ENCODE results near the gene RPS10. TPM values are rescaled to one million over a fixed set of nuclear protein-coding genes. Genes with fewer than 3 reads are reported as not detected.

Gene RPS10
- polyA plus RNA-seq, 1 donor from 2014 or later, result 3,258 TPM

DNA sequence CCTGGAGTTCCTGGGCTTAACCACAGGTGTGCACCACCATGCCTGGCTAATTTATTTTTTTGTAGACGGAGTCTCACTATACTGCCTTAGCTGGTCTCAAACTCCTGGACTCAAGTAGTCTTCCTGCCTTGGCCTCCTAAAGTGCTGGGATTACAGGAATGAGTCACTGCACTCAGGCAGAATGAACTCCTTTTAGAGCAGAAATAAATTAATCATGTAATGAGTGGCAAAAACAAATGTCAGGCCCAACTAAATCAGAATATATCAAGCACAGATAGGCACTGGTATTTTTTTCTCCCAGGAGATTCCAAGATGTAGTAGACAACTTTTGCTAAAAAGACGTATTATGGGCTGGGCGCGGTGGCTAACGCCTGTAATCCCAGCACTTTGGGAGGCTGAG, 2.6 kb downstream of the RPS10 start:
- Histone ChIP-seq H3K9me2 (ENCODE audit: insufficient read depth, low read length) (no peaks in the 10 kb centered on the region), H3K27me3 (ENCODE audit: insufficient read depth, low read depth, low read length) (no peaks in the 10 kb centered on the region), H2AFZ (ENCODE audit: low read depth, low read length) (no peak overlapping the region), H3K4me3 (ENCODE audit: low read length) (no peak overlapping the region), H3F3A (ENCODE audit: insufficient read depth, low read length, poor library complexity, severe bottlenecking) (no peaks in the 10 kb centered on the region), H3K36me3 (ENCODE audit: insufficient read depth, low read length) (no peaks in the 10 kb centered on the region), H3K27ac (ENCODE audit: low read length) (no peak overlapping the region), H3K9me3 (ENCODE audit: low read length) (no peaks in the 10 kb centered on the region), H3K9ac (ENCODE audit: low read length) (no peak overlapping the region), H3K79me2 (replicated peaks; ENCODE audit: insufficient read depth, low read length) (peaks cover 3% of the 10 kb centered on the region), H4K20me1 (ENCODE audit: insufficient read depth) (no peaks in the 10 kb centered on the region), H3K4me2 (ENCODE audit: low read length) (no peak overlapping the region)
- TF ChIP-seq EZH2 (IDR thresholded peaks at IDR 0.05; ENCODE audit: borderline replicate concordance, insufficient read depth, low read length, poor library complexity, severe bottlenecking) (no peak), SMC3 (conservative IDR thresholded peaks at IDR 0.05; ENCODE audit: poor library complexity) (no peak), POLR2AphosphoS5 (IDR thresholded peaks at IDR 0.05) (no peak), TAF1 (IDR thresholded peaks at IDR 0.05; ENCODE audit: low read depth) (no peak), RAD21 (conservative IDR thresholded peaks at IDR 0.05) (no peak), EP300 (conservative IDR thresholded peaks at IDR 0.05; ENCODE audit: poor library complexity, severe bottlenecking) (no peak), MXI1 (conservative IDR thresholded peaks at IDR 0.05; ENCODE audit: poor library complexity, severe bottlenecking) (no peak)
- TF ChIP-seq, protein P1, sequence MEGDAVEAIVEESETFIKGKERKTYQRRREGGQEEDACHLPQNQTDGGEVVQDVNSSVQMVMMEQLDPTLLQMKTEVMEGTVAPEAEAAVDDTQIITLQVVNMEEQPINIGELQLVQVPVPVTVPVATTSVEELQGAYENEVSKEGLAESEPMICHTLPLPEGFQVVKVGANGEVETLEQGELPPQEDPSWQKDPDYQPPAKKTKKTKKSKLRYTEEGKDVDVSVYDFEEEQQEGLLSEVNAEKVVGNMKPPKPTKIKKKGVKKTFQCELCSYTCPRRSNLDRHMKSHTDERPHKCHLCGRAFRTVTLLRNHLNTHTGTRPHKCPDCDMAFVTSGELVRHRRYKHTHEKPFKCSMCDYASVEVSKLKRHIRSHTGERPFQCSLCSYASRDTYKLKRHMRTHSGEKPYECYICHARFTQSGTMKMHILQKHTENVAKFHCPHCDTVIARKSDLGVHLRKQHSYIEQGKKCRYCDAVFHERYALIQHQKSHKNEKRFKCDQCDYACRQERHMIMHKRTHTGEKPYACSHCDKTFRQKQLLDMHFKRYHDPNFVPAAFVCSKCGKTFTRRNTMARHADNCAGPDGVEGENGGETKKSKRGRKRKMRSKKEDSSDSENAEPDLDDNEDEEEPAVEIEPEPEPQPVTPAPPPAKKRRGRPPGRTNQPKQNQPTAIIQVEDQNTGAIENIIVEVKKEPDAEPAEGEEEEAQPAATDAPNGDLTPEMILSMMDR (IDR thresholded peaks at IDR 0.05; ENCODE audit: poor library complexity, severe bottlenecking), result no peak
- TF ChIP-seq, protein P2, sequence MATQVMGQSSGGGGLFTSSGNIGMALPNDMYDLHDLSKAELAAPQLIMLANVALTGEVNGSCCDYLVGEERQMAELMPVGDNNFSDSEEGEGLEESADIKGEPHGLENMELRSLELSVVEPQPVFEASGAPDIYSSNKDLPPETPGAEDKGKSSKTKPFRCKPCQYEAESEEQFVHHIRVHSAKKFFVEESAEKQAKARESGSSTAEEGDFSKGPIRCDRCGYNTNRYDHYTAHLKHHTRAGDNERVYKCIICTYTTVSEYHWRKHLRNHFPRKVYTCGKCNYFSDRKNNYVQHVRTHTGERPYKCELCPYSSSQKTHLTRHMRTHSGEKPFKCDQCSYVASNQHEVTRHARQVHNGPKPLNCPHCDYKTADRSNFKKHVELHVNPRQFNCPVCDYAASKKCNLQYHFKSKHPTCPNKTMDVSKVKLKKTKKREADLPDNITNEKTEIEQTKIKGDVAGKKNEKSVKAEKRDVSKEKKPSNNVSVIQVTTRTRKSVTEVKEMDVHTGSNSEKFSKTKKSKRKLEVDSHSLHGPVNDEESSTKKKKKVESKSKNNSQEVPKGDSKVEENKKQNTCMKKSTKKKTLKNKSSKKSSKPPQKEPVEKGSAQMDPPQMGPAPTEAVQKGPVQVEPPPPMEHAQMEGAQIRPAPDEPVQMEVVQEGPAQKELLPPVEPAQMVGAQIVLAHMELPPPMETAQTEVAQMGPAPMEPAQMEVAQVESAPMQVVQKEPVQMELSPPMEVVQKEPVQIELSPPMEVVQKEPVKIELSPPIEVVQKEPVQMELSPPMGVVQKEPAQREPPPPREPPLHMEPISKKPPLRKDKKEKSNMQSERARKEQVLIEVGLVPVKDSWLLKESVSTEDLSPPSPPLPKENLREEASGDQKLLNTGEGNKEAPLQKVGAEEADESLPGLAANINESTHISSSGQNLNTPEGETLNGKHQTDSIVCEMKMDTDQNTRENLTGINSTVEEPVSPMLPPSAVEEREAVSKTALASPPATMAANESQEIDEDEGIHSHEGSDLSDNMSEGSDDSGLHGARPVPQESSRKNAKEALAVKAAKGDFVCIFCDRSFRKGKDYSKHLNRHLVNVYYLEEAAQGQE (IDR thresholded peaks at IDR 0.05; ENCODE audit: borderline replicate concordance), result no peak

DNA sequence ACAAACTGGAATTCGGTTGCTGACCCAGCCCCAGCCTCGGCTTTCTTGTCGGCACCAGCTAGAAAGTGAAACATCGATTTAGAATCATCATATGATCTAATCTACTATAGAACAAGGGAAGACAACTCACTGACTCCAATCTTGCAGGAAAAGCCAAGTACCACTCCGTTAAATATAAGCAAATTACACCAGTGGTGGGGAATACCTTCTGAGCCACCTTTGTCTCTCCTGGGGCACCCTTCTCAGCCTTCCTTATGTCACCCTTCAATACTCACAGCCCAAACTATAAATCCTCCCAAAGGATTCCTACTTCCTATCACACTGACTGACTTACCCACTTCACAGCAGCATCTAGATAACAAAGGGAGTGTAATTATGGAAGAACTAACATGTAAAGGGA, 7.5 kb downstream of the RPS10 start:
- H3K36me3 ChIP-seq (ENCODE audit: insufficient read depth, low read length), result peaks cover 8% of the 10 kb centered on the region
- no peak overlapping the region for H3K9ac ChIP-seq (ENCODE audit: low read length)
- no peaks in the 10 kb centered on the region for H3K79me2 ChIP-seq (replicated peaks; ENCODE audit: insufficient read depth, low read length)
- H3K4me2 ChIP-seq (ENCODE audit: low read length), result no peak overlapping the region
- no peaks in the 10 kb centered on the region for H3K9me3 ChIP-seq (ENCODE audit: low read length)
- TF ChIP-seq, protein P2 (IDR thresholded peaks at IDR 0.05; ENCODE audit: borderline replicate concordance), result no peak
- no peaks in the 10 kb centered on the region for H3K27me3 ChIP-seq (ENCODE audit: insufficient read depth, low read depth, low read length)
- no peak overlapping the region for H3K4me3 ChIP-seq (ENCODE audit: low read length)
- no peak overlapping the region for H3K27ac ChIP-seq (ENCODE audit: low read length)
- no peaks in the 10 kb centered on the region for H4K20me1 ChIP-seq (ENCODE audit: insufficient read depth)
- H3K9me2 ChIP-seq (ENCODE audit: insufficient read depth, low read length), result no peaks in the 10 kb centered on the region
- H3F3A ChIP-seq (ENCODE audit: insufficient read depth, low read length, poor library complexity, severe bottlenecking), result no peaks in the 10 kb centered on the region
- no peak overlapping the region for H2AFZ ChIP-seq (ENCODE audit: low read depth, low read length)

Data from neural cell (in vitro differentiated cells).